ENCODE data around the gene HSBP1L1.

GRCh38 chr18:79928563-79928960, 35.9 kb upstream of the HSBP1L1 start:
- TF ChIP-seq, protein P1, sequence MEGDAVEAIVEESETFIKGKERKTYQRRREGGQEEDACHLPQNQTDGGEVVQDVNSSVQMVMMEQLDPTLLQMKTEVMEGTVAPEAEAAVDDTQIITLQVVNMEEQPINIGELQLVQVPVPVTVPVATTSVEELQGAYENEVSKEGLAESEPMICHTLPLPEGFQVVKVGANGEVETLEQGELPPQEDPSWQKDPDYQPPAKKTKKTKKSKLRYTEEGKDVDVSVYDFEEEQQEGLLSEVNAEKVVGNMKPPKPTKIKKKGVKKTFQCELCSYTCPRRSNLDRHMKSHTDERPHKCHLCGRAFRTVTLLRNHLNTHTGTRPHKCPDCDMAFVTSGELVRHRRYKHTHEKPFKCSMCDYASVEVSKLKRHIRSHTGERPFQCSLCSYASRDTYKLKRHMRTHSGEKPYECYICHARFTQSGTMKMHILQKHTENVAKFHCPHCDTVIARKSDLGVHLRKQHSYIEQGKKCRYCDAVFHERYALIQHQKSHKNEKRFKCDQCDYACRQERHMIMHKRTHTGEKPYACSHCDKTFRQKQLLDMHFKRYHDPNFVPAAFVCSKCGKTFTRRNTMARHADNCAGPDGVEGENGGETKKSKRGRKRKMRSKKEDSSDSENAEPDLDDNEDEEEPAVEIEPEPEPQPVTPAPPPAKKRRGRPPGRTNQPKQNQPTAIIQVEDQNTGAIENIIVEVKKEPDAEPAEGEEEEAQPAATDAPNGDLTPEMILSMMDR (IDR thresholded peaks at IDR 0.05): no peak
- TF ChIP-seq POLR2A (IDR thresholded peaks at IDR 0.05): no peak
